Measurements from ENCODE around the gene CREB3L2. TPM values are rescaled to one million over a fixed set of nuclear protein-coding genes. Genes with fewer than 3 reads are reported as not detected.

CREB3L2 gene
- total RNA-seq, 2 experiments from 2014 or later: 21.0 to 24.4 TPM

- Mint-ChIP-seq H3K4me3 (no peak overlapping the region), H3K4me1 (ENCODE audit: low read depth) (peaks cover 6% of the 10 kb centered on the region), H3K27ac (no peak overlapping the region), H3K9me3 (no peaks in the 10 kb centered on the region), H3K36me3 (ENCODE audit: low read depth) (peaks cover 49% of the 10 kb centered on the region), H3K27me3 (no peaks in the 10 kb centered on the region)
- TF ChIP-seq, protein P1, sequence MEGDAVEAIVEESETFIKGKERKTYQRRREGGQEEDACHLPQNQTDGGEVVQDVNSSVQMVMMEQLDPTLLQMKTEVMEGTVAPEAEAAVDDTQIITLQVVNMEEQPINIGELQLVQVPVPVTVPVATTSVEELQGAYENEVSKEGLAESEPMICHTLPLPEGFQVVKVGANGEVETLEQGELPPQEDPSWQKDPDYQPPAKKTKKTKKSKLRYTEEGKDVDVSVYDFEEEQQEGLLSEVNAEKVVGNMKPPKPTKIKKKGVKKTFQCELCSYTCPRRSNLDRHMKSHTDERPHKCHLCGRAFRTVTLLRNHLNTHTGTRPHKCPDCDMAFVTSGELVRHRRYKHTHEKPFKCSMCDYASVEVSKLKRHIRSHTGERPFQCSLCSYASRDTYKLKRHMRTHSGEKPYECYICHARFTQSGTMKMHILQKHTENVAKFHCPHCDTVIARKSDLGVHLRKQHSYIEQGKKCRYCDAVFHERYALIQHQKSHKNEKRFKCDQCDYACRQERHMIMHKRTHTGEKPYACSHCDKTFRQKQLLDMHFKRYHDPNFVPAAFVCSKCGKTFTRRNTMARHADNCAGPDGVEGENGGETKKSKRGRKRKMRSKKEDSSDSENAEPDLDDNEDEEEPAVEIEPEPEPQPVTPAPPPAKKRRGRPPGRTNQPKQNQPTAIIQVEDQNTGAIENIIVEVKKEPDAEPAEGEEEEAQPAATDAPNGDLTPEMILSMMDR (IDR thresholded peaks at IDR 0.05): no peak
- DNase-seq (no peak), ATAC-seq (no peak)
- ChIA-PET POLR2A (no interaction called here), CTCF (interaction anchor here (0.8 to 2.0 kb wide), 2 partner anchors 19 to 23 kb away, joined by 3 to 6 read pairs; no protein-coding TSS in a partner anchor)
- intact Hi-C loops (cut with micrococcal nuclease): no loop called here
These were observed 121.5 kb downstream of the CREB3L2 start for GRCh38 chr7:137880432-137880831.

DNA sequence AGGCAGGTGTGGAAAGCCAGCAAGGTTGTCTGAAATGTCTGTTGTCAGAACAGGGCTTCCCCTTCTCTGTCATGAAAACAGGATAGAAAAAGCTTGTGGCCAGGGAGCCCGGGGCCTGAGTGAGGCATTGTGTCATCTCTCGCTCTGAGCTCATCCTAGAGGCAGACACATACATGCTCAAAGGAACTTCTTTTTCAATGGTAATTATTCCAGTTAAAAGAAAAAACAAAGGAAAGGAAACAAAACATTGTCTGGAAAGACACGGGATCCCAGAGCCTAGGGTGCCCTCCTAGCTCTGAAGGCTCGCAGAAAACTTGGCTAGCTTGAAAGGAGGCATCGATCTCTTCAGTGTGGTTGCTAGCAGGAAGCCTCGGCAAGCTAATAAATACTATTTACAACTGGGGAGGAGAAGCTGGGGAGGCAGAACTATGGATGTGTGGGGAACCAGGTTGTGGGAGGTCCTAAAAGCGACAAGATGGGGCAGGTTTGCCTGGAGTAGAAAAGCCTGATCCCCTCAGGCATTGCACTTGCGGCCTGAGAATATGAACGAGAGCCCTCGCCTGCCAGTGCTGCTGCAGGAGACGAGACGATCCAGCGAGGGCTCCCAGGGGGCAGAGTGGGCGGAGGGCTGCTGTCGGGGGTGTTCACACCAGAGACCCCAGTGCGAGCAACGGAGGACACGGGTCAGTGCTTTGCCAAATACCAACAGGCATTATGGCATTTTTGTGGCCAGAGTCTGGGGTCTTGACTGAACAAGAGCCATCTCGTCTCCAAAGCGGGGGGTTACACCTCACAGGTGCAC lies 122.3 kb downstream of the CREB3L2 start:
- H3K36me3 Mint-ChIP-seq (ENCODE audit: low read depth): peaks cover 51% of the 10 kb centered on the region
- peaks cover 8% of the 10 kb centered on the region for H3K4me1 Mint-ChIP-seq (ENCODE audit: low read depth)
- no peaks in the 10 kb centered on the region for H3K27me3 Mint-ChIP-seq
- DNase-seq (peak; percentile 41), ATAC-seq (peak; percentile 55)
- H3K27ac Mint-ChIP-seq: peak overlapping the region; percentile 80
- H3K4me3 Mint-ChIP-seq: no peak overlapping the region
- TF ChIP-seq, protein P1 (IDR thresholded peaks at IDR 0.05): no peak
- intact Hi-C loops (cut with micrococcal nuclease): no loop called here
- CTCF ChIA-PET: interaction anchor here (2.0 kb wide), 1 partner anchor 24 kb away, joined by 6 read pairs; no protein-coding TSS in a partner anchor
- H3K9me3 Mint-ChIP-seq: no peaks in the 10 kb centered on the region
- POLR2A ChIA-PET: no interaction called here

DNA sequence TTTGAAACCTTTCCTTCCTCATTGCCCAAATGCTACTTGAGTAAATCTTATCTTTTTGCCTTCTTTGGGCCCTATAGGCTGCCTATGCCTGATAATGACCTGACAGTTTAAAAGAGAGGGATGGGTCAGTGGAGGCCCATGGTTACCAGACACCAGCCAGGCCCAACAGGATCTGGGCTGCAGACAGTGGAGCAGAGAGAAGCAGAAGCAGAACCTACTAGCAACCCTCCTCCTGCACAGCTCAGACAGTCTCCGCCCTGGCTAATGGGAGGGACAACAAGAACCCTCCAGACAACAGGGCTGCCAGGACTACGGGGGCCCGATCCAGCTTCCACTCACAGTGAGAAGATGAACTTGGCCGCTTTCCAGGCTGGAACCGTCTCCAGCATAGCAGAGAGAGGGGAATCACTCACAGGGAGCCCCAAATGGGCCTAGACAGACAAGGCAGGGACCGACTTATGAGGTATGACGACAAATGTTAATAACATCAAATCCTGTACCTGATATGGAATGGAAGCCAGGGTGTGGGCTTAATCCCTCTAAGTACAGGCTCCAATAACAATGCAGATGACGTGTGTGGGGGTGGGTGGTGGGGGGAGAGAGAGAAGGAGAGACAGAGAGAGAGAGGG lies 123.4 kb downstream of the CREB3L2 start:
- Mint-ChIP-seq H3K27me3 (no peaks in the 10 kb centered on the region), H3K4me1 (ENCODE audit: low read depth) (peaks cover 17% of the 10 kb centered on the region), H3K9me3 (no peaks in the 10 kb centered on the region), H3K36me3 (ENCODE audit: low read depth) (peaks cover 51% of the 10 kb centered on the region), H3K27ac (no peak overlapping the region), H3K4me3 (no peak overlapping the region)
- TF ChIP-seq, protein P1 (IDR thresholded peaks at IDR 0.05): no peak
- ATAC-seq (no peak), DNase-seq (no peak)
- ChIA-PET CTCF (no interaction called here), POLR2A (no interaction called here)
- intact Hi-C loops (cut with micrococcal nuclease): no loop called here

- H3K36me3 Mint-ChIP-seq (ENCODE audit: low read depth): peaks cover 47% of the 10 kb centered on the region
- intact Hi-C loops (cut with micrococcal nuclease): no loop called here
- no peaks in the 10 kb centered on the region for H3K27me3 Mint-ChIP-seq
- TF ChIP-seq, protein P1 (IDR thresholded peaks at IDR 0.05): no peak
- peaks cover 24% of the 10 kb centered on the region for H3K4me1 Mint-ChIP-seq (ENCODE audit: low read depth)
- no peak overlapping the region for H3K27ac Mint-ChIP-seq
- DNase-seq (no peak), ATAC-seq (no peak)
- no peak overlapping the region for H3K4me3 Mint-ChIP-seq
- ChIA-PET CTCF (interaction anchor here (0.6 kb wide), 1 partner anchor 16 kb away, joined by 3 read pairs; no protein-coding TSS in a partner anchor), POLR2A (no interaction called here)
- H3K9me3 Mint-ChIP-seq: no peaks in the 10 kb centered on the region
These were observed 124.7 kb downstream of the CREB3L2 start for GRCh38 chr7:137877027-137877675.

Measured in activated CD8-positive, alpha-beta T cell treated with anti-CD3 and anti-CD28 coated beads for 36 hours (primary cell).